Upper lobe of left lung (tissue), 6 donors: ENCODE results near the gene CTSZ. TPM values are rescaled to one million over a fixed set of nuclear protein-coding genes. Genes with fewer than 3 reads are reported as not detected.
"Not testable (repeated sequence)": the region's sequence is repeated elsewhere in the genome, so short reads cannot be mapped to it uniquely, and the experiment has no call there.

Experiments
- ATAC-seq, 2 donors: fragments of 200-7000 bp; cut with Tn5 transposase; one replicate each; pipeline ENCODE4 v1.9.1; 2022; ENCODE audit warnings: mild to moderate bottlenecking in 2 of 2, moderate library complexity in 2 of 2; ENCODE audit not compliant: low FRiP score in 2 of 2
- DNase-seq, 2 donors: peaks; one replicate each; pipeline ENCODE4 v3.0.0-alpha.2; 2019 to 2020
- H3K27ac ChIP-seq, 4 donors: fragments of 200-600 bp; sonication (generic); one replicate each; pipeline ENCODE4 v1.5.1; 2016 to 2019
- H3K27me3 ChIP-seq, 4 donors: fragments of 200-600 bp; sonication (generic); one replicate each; pipeline ENCODE4 v1.5.1; 2017 to 2019
- H3K36me3 ChIP-seq, 4 donors: fragments of 200-600 bp; sonication (generic); one replicate each; pipeline ENCODE4 v1.5.1; 2016 to 2019
- H3K4me1 ChIP-seq, 4 donors: fragments of 200-600 bp; sonication (generic); one replicate each; pipeline ENCODE4 v1.5.1; 2018 to 2019
- H3K4me3 ChIP-seq, 4 donors: fragments of 200-600 bp; sonication (generic); one replicate each; pipeline ENCODE4 v1.5.1; 2017 to 2019; ENCODE audit warnings: mild to moderate bottlenecking in 2 of 4, moderate library complexity in 1 of 4
- H3K9me3 ChIP-seq, 4 donors: fragments of 200-600 bp; sonication (generic); one replicate each; pipeline ENCODE4 v1.5.1; 2018 to 2019
- CTCF ChIP-seq, 6 experiments: fragments of 450-650 bp in 4 of 6; fragments of 200-600 bp in 2 of 6; sonication (generic) in 2 of 6; IDR thresholded peaks; one replicate each; pipeline ENCODE4 v1.5.1; 2016 to 2019; ENCODE audit warnings: antibody characterized with exemption in 6 of 6
- EP300 ChIP-seq, 4 donors: sonication (generic); formaldehyde crosslinking; IDR thresholded peaks; one replicate each; pipeline ENCODE4 v1.5.1; 2017; ENCODE audit warnings: antibody characterized with exemption in 4 of 4, control low read depth in 2 of 4
- POLR2A ChIP-seq, 4 donors: fragments of 450-650 bp; IDR thresholded peaks; one replicate each; pipeline ENCODE4 v1.5.1; 2016 to 2017; ENCODE audit warnings: antibody characterized with exemption in 4 of 4, mild to moderate bottlenecking in 2 of 4
- POLR2AphosphoS5 ChIP-seq, 2 donors: sonication (generic); formaldehyde crosslinking; IDR thresholded peaks; one replicate each; pipeline ENCODE4 v1.5.1; 2017; ENCODE audit warnings: antibody characterized with exemption in 2 of 2
- WGBS, 2 donors: methylation state at CpG; one replicate each; pipeline ENCODE4 v1.1.5; 2017 to 2018; 5-methylcytosine and 5-hydroxymethylcytosine counted together
- total RNA-seq, 6 donors: library from RNA; depleted of rRNA in 4 of 6; stranded (reverse); fragments of >200 nt in 4 of 6; gene quantifications; one replicate each; pipeline versions ENCODE4 v1.1.0 to v1.2.1, GENCODE V29; 2016 to 2021
- donor health status: DM: no; HTN: no; CAD: no; lungs with moderate emphysema.
- donor health status: DM: no; HTN: yes; CAD: no; lungs with severe emphysema.

Gene CTSZ
- total RNA-seq, 6 donors from 2014 or later: 196 to 503 (median 397) TPM

- WGBS, 2 donors: 84 to 89% methylated on average over 6 of the region's 6 CpGs
- no peaks in the 10 kb centered on the region for H3K36me3 ChIP-seq
- no peak overlapping the region for H3K27ac ChIP-seq
- H3K4me1 ChIP-seq: no peaks in the 10 kb centered on the region
- H3K27me3 ChIP-seq: no peaks in the 10 kb centered on the region
- H3K9me3 ChIP-seq: no peaks in the 10 kb centered on the region
- no peak for ATAC-seq
- TF ChIP-seq CTCF (IDR thresholded peaks at IDR 0.05) (no peak), POLR2A (IDR thresholded peaks at IDR 0.05) (no peak), POLR2AphosphoS5 (IDR thresholded peaks at IDR 0.05) (no peak), EP300 (IDR thresholded peaks at IDR 0.05) (no peak)
- no peak for DNase-seq
- H3K4me3 ChIP-seq: no peak overlapping the region
These were observed 47.4 kb downstream of the CTSZ start for GRCh38 chr20:58959652-58960051.

GRCh38 chr20:58956078-58956477 is 51.0 kb downstream of the CTSZ start:
- TF ChIP-seq POLR2AphosphoS5 (IDR thresholded peaks at IDR 0.05): no peak
- TF ChIP-seq EP300 (IDR thresholded peaks at IDR 0.05): no peak
- no peak for TF ChIP-seq POLR2A (IDR thresholded peaks at IDR 0.05)
- TF ChIP-seq CTCF (IDR thresholded peaks at IDR 0.05): no peak
- ATAC-seq (no peak), DNase-seq (no peak)
- Histone ChIP-seq H3K4me1 (no peaks in the 10 kb centered on the region), H3K27me3 (no peaks in the 10 kb centered on the region), H3K9me3 (no peaks in the 10 kb centered on the region), H3K4me3 (no peak overlapping the region), H3K36me3 (no peaks in the 10 kb centered on the region), H3K27ac (no peak overlapping the region)
- WGBS, 2 donors: 65 to 76% methylated on average over 8 of the region's 8 CpGs

GRCh38 chr20:58953050-58953449 is 54.0 kb downstream of the CTSZ start:
- no peaks in the 10 kb centered on the region for H3K36me3 ChIP-seq
- ATAC-seq (no peak), DNase-seq (no peak)
- no peak overlapping the region for H3K27ac ChIP-seq
- no peaks in the 10 kb centered on the region for H3K9me3 ChIP-seq
- no peaks in the 10 kb centered on the region for H3K27me3 ChIP-seq
- H3K4me1 ChIP-seq: no peaks in the 10 kb centered on the region
- H3K4me3 ChIP-seq: no peak overlapping the region
- TF ChIP-seq EP300 (IDR thresholded peaks at IDR 0.05): no peak
- no peak for TF ChIP-seq POLR2AphosphoS5 (IDR thresholded peaks at IDR 0.05)
- TF ChIP-seq POLR2A (IDR thresholded peaks at IDR 0.05): no peak
- no peak for TF ChIP-seq CTCF (IDR thresholded peaks at IDR 0.05)

- DNase-seq (no peak), ATAC-seq (no peak)
- no peaks in the 10 kb centered on the region for H3K27me3 ChIP-seq
- no peak overlapping the region for H3K27ac ChIP-seq
- 82 to 84% methylated on average over 5 of the region's 5 CpGs for WGBS, 2 donors
- TF ChIP-seq CTCF (IDR thresholded peaks at IDR 0.05) (no peak), POLR2AphosphoS5 (IDR thresholded peaks at IDR 0.05) (no peak), POLR2A (IDR thresholded peaks at IDR 0.05) (no peak), EP300 (IDR thresholded peaks at IDR 0.05) (no peak)
- H3K36me3 ChIP-seq: no peaks in the 10 kb centered on the region
- no peaks in the 10 kb centered on the region for H3K9me3 ChIP-seq
- no peaks in the 10 kb centered on the region for H3K4me1 ChIP-seq
- H3K4me3 ChIP-seq: no peak overlapping the region
These were observed 56.5 kb downstream of the CTSZ start for GRCh38 chr20:58950603-58951002.

- not testable (repeated sequence) for H3K4me3 ChIP-seq, H3K27ac ChIP-seq, H3K36me3 ChIP-seq, ATAC-seq, H3K27me3 ChIP-seq, DNase-seq, H3K4me1 ChIP-seq, H3K9me3 ChIP-seq
- 82 to 84% methylated on average over 7 of the region's 7 CpGs for WGBS, 2 donors
These were observed 59.2 kb downstream of the CTSZ start for GRCh38 chr20:58947797-58948388.
